Nephron (organoid): ENCODE measurements around the gene KRTAP5-11.
"Not testable (repeated sequence)": the region's sequence is repeated elsewhere in the genome, so short reads cannot be mapped to it uniquely, and the experiment has no call there.

Experiments
- H3K27ac Mint-ChIP-seq, 3 experiments: 2 replicates each; pipeline ENCODE4 v1.8.0; 2020; ENCODE audit warnings: mixed read lengths in 3 of 3, mild to moderate bottlenecking in 2 of 3, moderate library complexity in 1 of 3
- H3K27me3 Mint-ChIP-seq: 2 replicates; pipeline ENCODE4 v1.8.0; 2021; ENCODE audit warnings: low read depth, mild to moderate bottlenecking, moderate library complexity, mixed read lengths
- H3K36me3 Mint-ChIP-seq: 2 replicates; pipeline ENCODE4 v1.8.0; 2020; ENCODE audit warnings: low read depth, mixed read lengths
- H3K4me1 Mint-ChIP-seq: 2 replicates; pipeline ENCODE4 v1.8.0; 2020; ENCODE audit warnings: mixed read lengths
- H3K4me3 Mint-ChIP-seq, 3 experiments: 2 replicates each; pipeline ENCODE4 v1.8.0; 2020; ENCODE audit warnings: mild to moderate bottlenecking in 3 of 3, mixed read lengths in 3 of 3, moderate library complexity in 2 of 3
- H3K9me3 Mint-ChIP-seq: 2 replicates; pipeline ENCODE4 v1.8.0; 2020; ENCODE audit warnings: mixed read lengths
- TF ChIP-seq, protein P1 (sequence below), 3 experiments: fragments of 200-600 bp; sonication (generic); IDR thresholded peaks; one replicate each; pipeline ENCODE4 v1.5.0; 2021; ENCODE audit warnings: antibody characterized with exemption in 3 of 3; ENCODE audit not compliant: unreplicated experiment in 3 of 3

The KRTAP5-11 gene

DNA sequence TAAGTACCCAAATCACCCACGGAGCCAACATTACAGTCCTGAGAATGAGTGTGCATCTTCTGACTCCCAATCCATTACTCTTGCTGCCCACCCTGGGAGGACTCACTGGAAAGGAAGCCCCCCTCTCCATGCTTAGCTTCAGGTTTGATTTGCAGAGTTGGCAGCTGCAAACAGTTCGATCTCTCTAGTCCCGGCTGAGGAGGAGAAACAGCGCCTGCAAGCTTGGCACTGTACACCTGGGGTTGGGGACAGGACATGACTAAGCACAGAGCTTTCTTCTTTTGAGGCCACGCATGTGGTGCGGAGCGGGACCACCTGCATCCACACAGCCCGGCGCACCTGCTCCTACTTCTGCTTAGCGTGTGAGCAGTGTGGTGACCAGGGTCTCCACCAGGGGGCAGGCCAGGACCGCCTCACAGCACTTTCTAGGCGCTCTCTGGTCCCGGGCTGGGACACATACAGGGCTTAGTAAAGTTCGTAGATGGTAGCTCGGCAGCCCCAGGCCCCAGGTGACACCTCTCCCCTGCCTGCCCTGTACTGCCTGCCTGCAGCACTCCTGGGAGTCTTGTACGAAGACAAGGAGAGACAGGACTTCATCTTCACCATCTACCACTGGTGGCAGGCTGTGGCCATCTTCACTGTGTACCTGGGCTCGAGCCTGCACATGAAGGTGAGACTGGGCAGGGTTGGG is 22.3 kb upstream of the KRTAP5-11 start:
- H3K4me1 Mint-ChIP-seq, H3K9me3 Mint-ChIP-seq, H3K4me3 Mint-ChIP-seq, H3K36me3 Mint-ChIP-seq, H3K27ac Mint-ChIP-seq: not testable (repeated sequence)
- peaks cover 81% of the 10 kb centered on the region for H3K27me3 Mint-ChIP-seq
- TF ChIP-seq, protein P1, sequence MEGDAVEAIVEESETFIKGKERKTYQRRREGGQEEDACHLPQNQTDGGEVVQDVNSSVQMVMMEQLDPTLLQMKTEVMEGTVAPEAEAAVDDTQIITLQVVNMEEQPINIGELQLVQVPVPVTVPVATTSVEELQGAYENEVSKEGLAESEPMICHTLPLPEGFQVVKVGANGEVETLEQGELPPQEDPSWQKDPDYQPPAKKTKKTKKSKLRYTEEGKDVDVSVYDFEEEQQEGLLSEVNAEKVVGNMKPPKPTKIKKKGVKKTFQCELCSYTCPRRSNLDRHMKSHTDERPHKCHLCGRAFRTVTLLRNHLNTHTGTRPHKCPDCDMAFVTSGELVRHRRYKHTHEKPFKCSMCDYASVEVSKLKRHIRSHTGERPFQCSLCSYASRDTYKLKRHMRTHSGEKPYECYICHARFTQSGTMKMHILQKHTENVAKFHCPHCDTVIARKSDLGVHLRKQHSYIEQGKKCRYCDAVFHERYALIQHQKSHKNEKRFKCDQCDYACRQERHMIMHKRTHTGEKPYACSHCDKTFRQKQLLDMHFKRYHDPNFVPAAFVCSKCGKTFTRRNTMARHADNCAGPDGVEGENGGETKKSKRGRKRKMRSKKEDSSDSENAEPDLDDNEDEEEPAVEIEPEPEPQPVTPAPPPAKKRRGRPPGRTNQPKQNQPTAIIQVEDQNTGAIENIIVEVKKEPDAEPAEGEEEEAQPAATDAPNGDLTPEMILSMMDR (IDR thresholded peaks at IDR 0.05; ENCODE audit: unreplicated experiment in 3 of 3) = peak; percentile 50 to 57 (median 56)

DNA sequence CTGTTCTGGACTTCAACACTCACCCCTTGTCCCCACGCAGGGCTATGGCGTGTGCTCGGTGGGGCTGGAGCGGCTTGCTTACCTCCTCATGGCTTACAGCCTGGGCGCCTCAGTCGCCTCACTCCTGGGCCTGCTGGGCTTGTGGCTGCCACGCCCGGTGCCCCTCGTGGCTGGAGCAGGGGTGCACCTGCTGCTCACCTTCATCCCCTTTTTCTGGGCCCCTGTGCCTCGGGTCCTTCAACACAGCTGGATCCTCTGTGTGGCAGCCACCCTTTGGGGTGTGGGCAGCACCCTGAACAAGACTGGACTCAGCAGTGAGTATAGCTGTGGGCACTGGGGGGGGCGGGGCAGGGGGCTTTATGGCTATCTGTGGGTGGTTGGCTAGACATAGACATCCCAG is 20.5 kb upstream of the KRTAP5-11 start:
- not testable (repeated sequence) for H3K36me3 Mint-ChIP-seq, H3K9me3 Mint-ChIP-seq, H3K27ac Mint-ChIP-seq, H3K4me3 Mint-ChIP-seq, H3K4me1 Mint-ChIP-seq
- peaks cover 68% of the 10 kb centered on the region for H3K27me3 Mint-ChIP-seq

- H3K9me3 Mint-ChIP-seq, H3K4me1 Mint-ChIP-seq, H3K27ac Mint-ChIP-seq, H3K4me3 Mint-ChIP-seq, H3K36me3 Mint-ChIP-seq: not testable (repeated sequence)
- peaks cover 22% of the 10 kb centered on the region for H3K27me3 Mint-ChIP-seq
Measured at GRCh38 chr11:71589546-71589920, 6.9 kb upstream of the KRTAP5-11 start.

DNA sequence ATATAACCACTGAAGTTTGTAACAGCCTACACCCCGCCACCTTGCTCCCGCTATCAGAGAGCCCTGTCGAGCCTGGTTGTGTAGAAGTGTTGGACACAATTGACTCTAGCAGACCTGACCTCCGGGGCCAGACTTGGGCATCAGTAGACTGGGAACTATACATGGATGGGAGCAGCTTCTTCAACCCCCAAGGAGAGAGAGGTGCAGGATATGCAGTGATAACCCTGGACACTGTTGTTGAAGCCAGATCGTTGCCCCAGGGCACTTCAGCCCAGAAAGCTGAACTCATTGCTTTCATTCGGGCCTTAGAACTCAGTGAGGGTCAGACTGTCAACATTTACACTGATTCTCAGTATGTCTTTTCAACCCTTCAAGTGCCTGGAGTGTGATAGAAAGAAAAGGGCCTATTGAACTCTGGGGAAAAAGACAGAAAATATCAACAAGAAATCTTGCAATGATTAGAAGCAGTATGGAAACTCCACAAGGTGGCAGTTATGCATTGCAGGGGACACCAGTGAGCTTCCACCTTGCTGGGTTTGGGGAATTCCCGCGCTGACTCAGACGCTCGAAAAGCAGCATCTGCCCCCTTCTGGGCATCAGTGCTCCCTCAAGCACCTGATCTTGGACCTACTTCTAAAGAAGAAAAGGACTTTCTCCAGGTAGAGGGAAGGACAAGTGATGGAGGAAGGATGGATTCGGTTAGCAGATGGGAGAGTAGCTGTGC is 6.3 kb upstream of the KRTAP5-11 start:
- H3K36me3 Mint-ChIP-seq, H3K4me3 Mint-ChIP-seq, H3K9me3 Mint-ChIP-seq, H3K4me1 Mint-ChIP-seq: not testable (repeated sequence)
- Mint-ChIP-seq H3K27me3 (peaks cover 22% of the 10 kb centered on the region), H3K27ac (peak overlapping the region in 2 of 3 experiments; percentile 8 to 52)

DNA sequence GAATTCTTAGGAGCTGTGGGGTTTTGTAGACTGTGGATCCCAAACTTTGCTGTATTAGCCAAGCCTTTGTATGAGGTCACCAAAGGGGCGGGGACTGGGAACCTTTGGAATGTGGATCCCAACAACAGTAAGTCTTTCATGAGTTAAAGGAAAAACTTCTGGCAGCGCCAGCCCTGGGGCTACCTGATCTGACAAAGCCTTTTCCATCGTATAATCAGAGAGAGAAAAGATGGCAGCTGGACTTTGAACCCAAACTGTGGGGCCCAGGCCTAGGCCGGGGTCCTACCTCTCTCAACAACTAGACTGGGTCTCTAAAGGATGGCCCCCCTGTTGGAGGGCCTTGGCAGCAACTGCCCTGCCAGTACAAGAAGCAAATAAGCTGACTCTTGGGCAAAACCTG is 5.6 kb upstream of the KRTAP5-11 start:
- not testable (repeated sequence) for H3K36me3 Mint-ChIP-seq, H3K4me3 Mint-ChIP-seq, H3K4me1 Mint-ChIP-seq, H3K9me3 Mint-ChIP-seq
- H3K27ac Mint-ChIP-seq = peak overlapping the region in 2 of 3 experiments; percentile 8 to 52
- peaks cover 22% of the 10 kb centered on the region for H3K27me3 Mint-ChIP-seq

GRCh38 chr11:71585673-71586072 is 3.0 kb upstream of the KRTAP5-11 start:
- peaks cover 15% of the 10 kb centered on the region for H3K4me1 Mint-ChIP-seq
- not testable (repeated sequence) for H3K4me3 Mint-ChIP-seq, H3K9me3 Mint-ChIP-seq, H3K36me3 Mint-ChIP-seq, H3K27ac Mint-ChIP-seq
- H3K27me3 Mint-ChIP-seq = peaks cover 31% of the 10 kb centered on the region

- not testable (repeated sequence) for H3K36me3 Mint-ChIP-seq, H3K27ac Mint-ChIP-seq, H3K4me3 Mint-ChIP-seq, H3K9me3 Mint-ChIP-seq
- Mint-ChIP-seq H3K4me1 (peaks cover 30% of the 10 kb centered on the region), H3K27me3 (peaks cover 26% of the 10 kb centered on the region)
Measured at GRCh38 chr11:71582969-71583368, 294 bp upstream of the KRTAP5-11 start.

GRCh38 chr11:71581826-71582225 is 849 bp downstream of the KRTAP5-11 start:
- Mint-ChIP-seq H3K27me3 (peaks cover 22% of the 10 kb centered on the region), H3K9me3 (no peaks in the 10 kb centered on the region), H3K36me3 (no peaks in the 10 kb centered on the region), H3K4me1 (peaks cover 30% of the 10 kb centered on the region), H3K4me3 (no peak overlapping the region), H3K27ac (no peak overlapping the region)
- TF ChIP-seq, protein P1 (IDR thresholded peaks at IDR 0.05; ENCODE audit: unreplicated experiment in 3 of 3) = no peak
